HG03439 (cell line): ENCODE data around the gene SLC9A6.
"Not testable (repeated sequence)": the region's sequence is repeated elsewhere in the genome, so short reads cannot be mapped to it uniquely, and the experiment has no call there.

Experiments used
- ATAC-seq: cut with Tn5 transposase; IDR thresholded peaks from one replicate; pipeline ENCODE4 v1.9.1; 2021; ENCODE audit warnings: mild to moderate bottlenecking, moderate library complexity; ENCODE audit not compliant: unreplicated experiment

The SLC9A6 gene

DNA sequence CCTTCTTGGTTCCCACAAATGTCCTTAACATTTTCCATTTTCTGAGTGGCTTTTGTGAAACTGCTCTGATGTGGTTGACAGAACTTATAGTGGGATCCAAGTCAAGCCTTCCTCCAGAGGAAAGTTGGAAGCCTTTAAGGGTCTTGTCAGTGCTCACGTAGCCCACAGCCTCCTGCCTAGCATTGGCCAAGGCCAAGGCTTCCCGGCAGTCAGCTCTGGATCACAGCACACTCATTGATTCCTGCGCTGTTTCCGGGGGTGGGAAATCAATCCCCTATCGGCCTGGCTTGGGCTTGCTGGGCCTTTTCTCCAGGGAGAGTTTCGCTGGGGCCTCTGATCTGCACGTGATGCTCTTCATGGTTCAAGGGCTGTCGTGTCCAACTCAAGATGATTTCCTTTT, 76.1 kb downstream of the SLC9A6 start:
- no peak for ATAC-seq

- no peak for ATAC-seq
Measured at GRCh38 chrX:136061696-136062095, 76.5 kb downstream of the SLC9A6 start.

GRCh38 chrX:136063340-136064079, 78.3 kb downstream of the SLC9A6 start:
- no peak for ATAC-seq

DNA sequence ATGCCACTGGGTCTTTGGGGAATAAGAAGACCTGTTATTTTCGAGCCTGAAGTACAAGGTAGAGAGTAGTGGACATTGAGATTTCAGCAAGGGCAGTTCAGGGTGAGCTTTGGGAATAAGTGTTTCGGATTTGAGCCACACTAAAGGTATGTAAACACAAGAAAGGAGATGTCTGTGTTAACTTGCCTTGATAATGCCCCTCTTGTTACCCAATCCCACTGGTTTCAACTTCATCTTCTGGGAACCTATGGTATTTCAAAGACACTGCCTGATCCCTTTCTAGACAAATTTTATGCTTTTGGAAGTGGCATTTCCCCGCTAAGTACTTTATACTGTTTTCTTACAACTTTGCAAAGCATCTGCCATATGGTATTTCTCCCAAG, 79.4 kb downstream of the SLC9A6 start:
- ATAC-seq, result no peak

DNA sequence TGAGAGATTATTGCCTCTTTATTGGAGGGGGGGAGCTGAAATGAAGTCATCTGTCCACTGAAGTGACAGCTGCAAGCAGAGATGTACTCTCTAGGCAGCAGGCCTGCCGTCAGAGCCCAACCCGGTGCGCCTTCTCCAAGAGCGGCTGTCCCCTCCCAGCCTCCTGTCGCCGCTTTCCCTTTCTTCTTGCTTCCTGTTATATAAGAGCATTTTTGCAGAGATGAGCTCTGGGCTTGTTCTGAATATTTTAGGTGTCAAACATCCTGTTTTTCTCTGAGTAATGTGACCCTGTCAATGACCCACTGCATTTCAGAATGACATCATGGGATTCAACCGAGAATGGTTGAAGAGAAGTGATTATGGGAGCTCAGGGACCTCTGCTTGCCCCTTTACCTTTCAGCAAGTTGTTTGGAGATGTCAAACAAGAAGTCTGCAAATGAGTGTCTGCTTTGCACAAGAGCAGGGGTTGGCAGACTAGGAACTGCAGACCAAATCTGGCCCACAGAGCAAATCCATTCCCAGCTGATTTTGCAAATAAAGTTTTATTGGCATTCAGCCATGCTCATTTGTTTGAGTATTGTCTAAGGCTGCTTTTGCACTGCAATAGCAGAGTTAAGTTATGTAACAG, 79.9 kb downstream of the SLC9A6 start:
- ATAC-seq, result no peak

- no peak for ATAC-seq
Measured at GRCh38 chrX:136067097-136067496, 81.9 kb downstream of the SLC9A6 start.

GRCh38 chrX:136067966-136068365, 82.7 kb downstream of the SLC9A6 start:
- ATAC-seq, result no peak

- ATAC-seq, result no peak
Measured at GRCh38 chrX:136076942-136077341, 91.7 kb downstream of the SLC9A6 start.

GRCh38 chrX:136080766-136081165, 95.5 kb downstream of the SLC9A6 start:
- ATAC-seq, result no peak

- ATAC-seq, result no peak
Measured at GRCh38 chrX:136086521-136086920, 101.3 kb downstream of the SLC9A6 start.

DNA sequence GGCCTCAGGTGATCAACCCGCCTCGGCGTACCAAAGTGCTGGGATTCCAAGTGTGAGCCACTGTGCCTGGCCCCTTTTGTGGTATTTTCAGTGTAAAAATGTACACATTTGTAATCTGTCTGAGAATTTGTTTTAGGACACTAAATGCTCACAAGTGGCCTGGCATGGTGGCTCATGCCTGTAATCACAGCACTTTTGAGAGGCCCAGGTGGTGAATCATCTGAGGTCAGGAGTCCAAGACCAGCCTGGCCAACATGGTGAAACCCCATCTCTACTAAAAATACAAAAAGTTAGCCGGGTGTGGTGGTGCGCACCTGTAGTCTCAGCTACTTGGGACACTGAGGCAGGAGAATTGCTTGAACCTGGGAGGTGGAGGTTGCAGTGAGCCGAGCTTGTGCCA, 106.7 kb downstream of the SLC9A6 start:
- ATAC-seq, result not testable (repeated sequence)

- no peak for ATAC-seq
Measured at GRCh38 chrX:136094962-136095361, 109.7 kb downstream of the SLC9A6 start.
